ENCODE data around the gene NAV2. TPM values are rescaled to one million over a fixed set of nuclear protein-coding genes. Genes with fewer than 3 reads are reported as not detected.

Gene NAV2
- total RNA-seq, 1 experiment from 2014 or later = 2.1 TPM

DNA sequence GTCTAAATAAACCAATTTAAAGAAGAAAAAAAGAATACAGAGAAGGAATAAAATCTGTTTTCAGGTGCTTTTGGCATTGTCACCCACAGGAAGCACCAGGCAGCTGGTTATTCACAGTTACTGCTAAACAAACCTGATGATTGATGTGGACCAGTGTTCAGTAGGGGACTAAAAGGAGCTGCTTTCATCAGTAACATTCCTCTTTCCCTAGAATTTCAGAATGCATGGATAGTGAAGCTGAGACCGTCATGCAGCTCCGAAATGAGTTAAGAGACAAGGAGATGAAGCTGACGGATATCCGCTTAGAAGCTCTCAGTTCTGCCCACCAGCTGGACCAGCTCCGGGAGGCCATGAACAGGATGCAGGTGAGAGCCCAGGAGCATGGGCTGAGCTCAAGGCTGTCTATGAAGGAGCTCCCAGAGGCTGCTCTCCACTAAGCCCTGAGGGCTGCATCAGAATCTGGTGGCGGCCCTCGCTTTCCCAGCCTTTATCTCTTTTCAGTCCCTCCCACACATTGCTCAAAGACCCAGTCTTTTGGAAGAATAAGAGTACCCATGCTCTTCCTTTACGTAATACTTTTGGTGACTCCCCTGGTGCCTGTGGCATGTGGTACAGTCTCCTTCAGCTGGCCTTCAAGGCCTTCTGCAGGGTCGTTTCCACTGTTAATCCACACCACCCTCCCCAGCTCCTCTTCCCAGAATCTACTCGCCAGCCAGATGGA is 378.2 kb downstream of the NAV2 start:
- Histone ChIP-seq H3K27me3 (ENCODE audit: insufficient read depth, low read length) (no peaks in the 10 kb centered on the region), H3K27ac (ENCODE audit: low read depth, low read length) (no peak overlapping the region), H3K9ac (ENCODE audit: low read length) (no peak overlapping the region), H3K9me2 (ENCODE audit: insufficient read depth) (no peaks in the 10 kb centered on the region), H3K4me2 (ENCODE audit: low read length) (no peak overlapping the region), H3K9me3 (ENCODE audit: control insufficient read depth in 1 of 2, insufficient read depth in 1 of 2, low read depth in 1 of 2, low read length in 2 of 2) (no peaks in the 10 kb centered on the region), H3K36me3 (ENCODE audit: control insufficient read depth in 1 of 2, insufficient read depth in 2 of 2, low read length in 2 of 2) (no peaks in the 10 kb centered on the region), H3K4me3 (replicated peaks in 1 of 2; ENCODE audit: low read depth in 1 of 2, low read length in 2 of 2) (no peak overlapping the region), H4K20me1 (ENCODE audit: insufficient read depth) (no peaks in the 10 kb centered on the region), H3K4me1 (ENCODE audit: control insufficient read depth in 1 of 2, insufficient read depth in 2 of 2, low read length in 2 of 2) (no peaks in the 10 kb centered on the region), H2AFZ (ENCODE audit: low read depth, low read length, poor library complexity, severe bottlenecking) (no peak overlapping the region), H3K79me2 (ENCODE audit: insufficient read depth, low read length) (no peaks in the 10 kb centered on the region)
- TF ChIP-seq CEBPB (IDR thresholded peaks at IDR 0.05; ENCODE audit: low read depth) (no peak), EZH2phosphoT487 (IDR thresholded peaks at IDR 0.05; ENCODE audit: borderline replicate concordance) (no peak), YY1 (IDR thresholded peaks at IDR 0.05; ENCODE audit: extremely low read depth, insufficient replicate concordance, low read depth, low read length) (no peak), SIN3A (IDR thresholded peaks at IDR 0.05; ENCODE audit: low read depth) (no peak), RAD21 (IDR thresholded peaks at IDR 0.05; ENCODE audit: low read depth) (no peak), EZH2 (IDR thresholded peaks at IDR 0.05) (no peak), ZNF274 (IDR thresholded peaks at IDR 0.05; ENCODE audit: low read depth, low read length) (no peak), EGR1 (IDR thresholded peaks at IDR 0.05; ENCODE audit: low read depth) (no peak), ZFX (IDR thresholded peaks at IDR 0.05) (no peak), POLR2AphosphoS5 (IDR thresholded peaks at IDR 0.05; ENCODE audit: low read depth, low read length) (no peak), SP1 (IDR thresholded peaks at IDR 0.05; ENCODE audit: low read depth) (no peak), SRF (IDR thresholded peaks at IDR 0.05; ENCODE audit: low read depth) (no peak), ELF1 (IDR thresholded peaks at IDR 0.05; ENCODE audit: borderline replicate concordance, low read depth) (no peak), POLR2A (IDR thresholded peaks at IDR 0.05; ENCODE audit: borderline replicate concordance, extremely low read depth, insufficient read depth, insufficient read length) (no peak)
- TF ChIP-seq, protein P1, sequence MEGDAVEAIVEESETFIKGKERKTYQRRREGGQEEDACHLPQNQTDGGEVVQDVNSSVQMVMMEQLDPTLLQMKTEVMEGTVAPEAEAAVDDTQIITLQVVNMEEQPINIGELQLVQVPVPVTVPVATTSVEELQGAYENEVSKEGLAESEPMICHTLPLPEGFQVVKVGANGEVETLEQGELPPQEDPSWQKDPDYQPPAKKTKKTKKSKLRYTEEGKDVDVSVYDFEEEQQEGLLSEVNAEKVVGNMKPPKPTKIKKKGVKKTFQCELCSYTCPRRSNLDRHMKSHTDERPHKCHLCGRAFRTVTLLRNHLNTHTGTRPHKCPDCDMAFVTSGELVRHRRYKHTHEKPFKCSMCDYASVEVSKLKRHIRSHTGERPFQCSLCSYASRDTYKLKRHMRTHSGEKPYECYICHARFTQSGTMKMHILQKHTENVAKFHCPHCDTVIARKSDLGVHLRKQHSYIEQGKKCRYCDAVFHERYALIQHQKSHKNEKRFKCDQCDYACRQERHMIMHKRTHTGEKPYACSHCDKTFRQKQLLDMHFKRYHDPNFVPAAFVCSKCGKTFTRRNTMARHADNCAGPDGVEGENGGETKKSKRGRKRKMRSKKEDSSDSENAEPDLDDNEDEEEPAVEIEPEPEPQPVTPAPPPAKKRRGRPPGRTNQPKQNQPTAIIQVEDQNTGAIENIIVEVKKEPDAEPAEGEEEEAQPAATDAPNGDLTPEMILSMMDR (IDR thresholded peaks at IDR 0.05 in 2 of 3, conservative IDR thresholded peaks at IDR 0.05 in 1 of 3; ENCODE audit: borderline replicate concordance in 1 of 3, insufficient read depth in 1 of 3, low read depth in 2 of 3, low read length in 2 of 3) = no peak
- ChIA-PET RAD21 (ENCODE audit: low non-redundant PET in 1 of 2, low total read pairs in 2 of 2, uncharacterized antibody in 2 of 2, unreplicated experiment in 2 of 2) (no interaction called here), POLR2A (no interaction called here), CTCF (no interaction called here)
- ATAC-seq (no peak), DNase-seq (ENCODE audit: low read depth, low spot score) (no peak)
- BruUV-seq (replicated peaks) = no TSS peak
- intact Hi-C loops (cut with micrococcal nuclease) = no loop called here

Data from HCT116 (cell line).